T-helper 2 cell treated with Interferon-gamma antibody and Interleukin-4, amounts not matched to agents 100 ng/mL and 5 ng/mL, for 36 hours (primary cell): Measurements from ENCODE around the gene EBPL. TPM values are rescaled to one million over a fixed set of nuclear protein-coding genes. Genes with fewer than 3 reads are reported as not detected.

ENCODE experiments used
- intact Hi-C: fragments of 100-400 bp; cut with micrococcal nuclease; formaldehyde crosslinking; loops from one replicate; pipeline ENCODE4 v1.15.1; 2023
- total RNA-seq: library from RNA; stranded (reverse); gene quantifications from 2 replicates; pipeline ENCODE4 v1.2.3, GENCODE V29; 2022

EBPL gene
- total RNA-seq, 1 donor from 2014 or later: 29.7 TPM

- intact Hi-C loops: no loop called here
These were observed 14.5 kb downstream of the EBPL start for GRCh38 chr13:49676581-49677298.

GRCh38 chr13:49670828-49671227, 20.5 kb downstream of the EBPL start:
- intact Hi-C loops: no loop called here

- intact Hi-C loops: loop anchor here (1.0 kb wide), 1 partner anchor 178 kb away; no protein-coding TSS in a partner anchor
These were observed 21.5 kb downstream of the EBPL start for GRCh38 chr13:49669735-49670309.

GRCh38 chr13:49667773-49668172, 23.5 kb downstream of the EBPL start:
- intact Hi-C loops: no loop called here

GRCh38 chr13:49664606-49665005, 26.7 kb downstream of the EBPL start:
- intact Hi-C loops: no loop called here

- intact Hi-C loops: no loop called here
These were observed 34.0 kb downstream of the EBPL start for GRCh38 chr13:49657241-49657641.

GRCh38 chr13:49655906-49656305, 35.4 kb downstream of the EBPL start:
- intact Hi-C loops: no loop called here

GRCh38 chr13:49654011-49654410, 37.3 kb downstream of the EBPL start:
- intact Hi-C loops: no loop called here

GRCh38 chr13:49653478-49653877, 37.8 kb downstream of the EBPL start:
- intact Hi-C loops: no loop called here

- intact Hi-C loops: no loop called here
These were observed 38.7 kb downstream of the EBPL start for GRCh38 chr13:49652355-49653305.

GRCh38 chr13:49651570-49652354, 39.5 kb downstream of the EBPL start:
- intact Hi-C loops: no loop called here

GRCh38 chr13:49649963-49650312, 41.3 kb downstream of the EBPL start:
- intact Hi-C loops: no loop called here

GRCh38 chr13:49649244-49649962, 41.9 kb downstream of the EBPL start:
- intact Hi-C loops: no loop called here

GRCh38 chr13:49646688-49647087, 44.6 kb downstream of the EBPL start:
- intact Hi-C loops: no loop called here

GRCh38 chr13:49645451-49645850, 45.8 kb downstream of the EBPL start:
- intact Hi-C loops: no loop called here

GRCh38 chr13:49643035-49643646, 48.1 kb downstream of the EBPL start:
- intact Hi-C loops: no loop called here

- intact Hi-C loops: no loop called here
These were observed 49.4 kb downstream of the EBPL start for GRCh38 chr13:49641801-49642291.

GRCh38 chr13:49638744-49639072, 52.6 kb downstream of the EBPL start:
- intact Hi-C loops: no loop called here

GRCh38 chr13:49638030-49638743, 53.1 kb downstream of the EBPL start:
- intact Hi-C loops: no loop called here

GRCh38 chr13:49636705-49637104, 54.6 kb downstream of the EBPL start:
- intact Hi-C loops: no loop called here
